AG10803 (cell line): ENCODE data around the gene NPHP4.

Experiments
- DNase-seq: peaks from one replicate; pipeline ENCODE4 v3.0.0; 2010; ENCODE audit warnings: low read depth
- H3K4me3 ChIP-seq: 2 replicates; pipeline ENCODE4 v1.5.1; 2011; ENCODE audit warnings: mild to moderate bottlenecking, low read length, control low read depth
- CTCF ChIP-seq: conservative IDR thresholded peaks from 2 replicates; pipeline ENCODE4 v1.5.1; 2011; ENCODE audit warnings: mild to moderate bottlenecking, low read length, control low read depth, inconsistent platforms

Gene NPHP4

GRCh38 chr1:6037338-6037762, 45.1 kb upstream of the NPHP4 start:
- TF ChIP-seq CTCF, result no peak
- peak; percentile 66 for DNase-seq
- no peak overlapping the region for H3K4me3 ChIP-seq

GRCh38 chr1:6035719-6036118, 43.5 kb upstream of the NPHP4 start:
- peak; percentile 10 for TF ChIP-seq CTCF
- DNase-seq, result no peak
- H3K4me3 ChIP-seq, result no peak overlapping the region

- H3K4me3 ChIP-seq, result no peak overlapping the region
- no peak for TF ChIP-seq CTCF
- DNase-seq, result no peak
Measured at GRCh38 chr1:6035303-6035702, 43.1 kb upstream of the NPHP4 start.

- no peak for TF ChIP-seq CTCF
- H3K4me3 ChIP-seq, result no peak overlapping the region
- DNase-seq, result no peak
Measured at GRCh38 chr1:6034750-6035096, 42.5 kb upstream of the NPHP4 start.

- TF ChIP-seq CTCF, result peak; percentile 63
- DNase-seq, result no peak
- H3K4me3 ChIP-seq, result no peak overlapping the region
Measured at GRCh38 chr1:6033986-6034749, 41.9 kb upstream of the NPHP4 start.

GRCh38 chr1:6033124-6033523, 40.9 kb upstream of the NPHP4 start:
- no peak for TF ChIP-seq CTCF

GRCh38 chr1:6030547-6031261, 38.5 kb upstream of the NPHP4 start:
- TF ChIP-seq CTCF, result no peak
- no peak overlapping the region for H3K4me3 ChIP-seq
- no peak for DNase-seq

More at GRCh38 chr1:6033124-6033523, 40.9 kb upstream of the NPHP4 start:
- no peak for DNase-seq
- no peak overlapping the region for H3K4me3 ChIP-seq
